Frontal cortex (tissue), 4 donors: ENCODE results near the gene ZNF497. TPM values are rescaled to one million over a fixed set of nuclear protein-coding genes. Genes with fewer than 3 reads are reported as not detected.
"Not testable (repeated sequence)": the region's sequence is repeated elsewhere in the genome, so short reads cannot be mapped to it uniquely, and the experiment has no call there.

Experiments
- DNase-seq, 2 donors: peaks; one replicate each; pipeline ENCODE4 v3.0.0; 2012; ENCODE audit warnings: low spot score in 2 of 2
- FAIRE-seq: peaks from 2 replicates; lab custom pipeline; 2012; peaks lifted over from hg19 to GRCh38; lab: Jason Lieb, UNC
- total RNA-seq: library from RNA; depleted of rRNA; stranded (reverse); fragments of >200 nt; gene quantifications from one replicate; pipeline ENCODE4 v1.2.3, GENCODE V29; 2014
- donor health status: control.
- donor health status: control.
- donor health status: control.

The ZNF497 gene
- total RNA-seq, 1 donor from 2014 or later = 6.1 TPM

- no peak for FAIRE-seq
- no peak for DNase-seq
These were observed 11.5 kb downstream of the ZNF497 start for GRCh38 chr19:58350871-58351557.

DNA sequence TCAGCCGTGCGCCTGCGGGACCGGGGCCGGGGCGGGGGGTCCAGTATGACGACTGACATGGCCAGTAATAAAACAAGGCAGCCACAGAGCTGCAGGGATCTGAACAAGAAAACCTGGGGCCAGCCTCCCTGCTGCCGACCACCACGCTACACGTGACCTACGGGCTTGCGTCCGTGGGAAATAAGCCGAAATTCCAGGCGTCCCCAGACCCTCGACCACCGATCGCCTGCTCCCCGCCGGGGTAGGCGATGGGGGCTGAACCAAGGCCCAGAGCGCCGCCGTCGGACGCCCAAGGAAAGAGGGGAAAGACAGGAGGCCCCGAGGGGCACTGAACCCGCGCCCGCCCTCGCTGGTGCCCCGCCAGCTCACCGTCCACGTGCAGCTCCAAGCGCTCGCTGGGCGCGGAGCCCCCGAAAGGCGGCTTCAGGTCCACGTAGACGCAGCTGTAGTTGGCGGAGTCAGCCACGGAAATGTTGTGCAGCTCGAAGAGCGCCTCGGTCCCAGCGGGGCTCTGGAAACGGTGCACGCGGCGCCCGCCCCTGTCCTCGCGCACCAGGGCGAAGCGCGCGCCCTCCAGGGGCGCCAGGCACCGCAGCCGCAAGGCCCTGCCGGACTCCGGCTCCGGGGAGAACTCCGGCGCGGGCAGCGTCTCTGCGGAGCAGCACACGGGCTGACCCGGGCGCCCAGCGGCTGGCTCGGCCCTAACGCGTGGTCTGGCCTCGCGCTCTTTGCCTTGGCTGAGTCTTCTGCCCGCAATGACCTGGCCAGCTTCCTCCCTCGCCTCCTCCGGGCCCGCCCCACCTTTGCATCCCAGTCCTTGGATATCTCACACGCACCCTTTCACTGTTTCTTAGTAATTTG is 12.3 kb downstream of the ZNF497 start:
- DNase-seq (no peak), FAIRE-seq (no peak)

DNA sequence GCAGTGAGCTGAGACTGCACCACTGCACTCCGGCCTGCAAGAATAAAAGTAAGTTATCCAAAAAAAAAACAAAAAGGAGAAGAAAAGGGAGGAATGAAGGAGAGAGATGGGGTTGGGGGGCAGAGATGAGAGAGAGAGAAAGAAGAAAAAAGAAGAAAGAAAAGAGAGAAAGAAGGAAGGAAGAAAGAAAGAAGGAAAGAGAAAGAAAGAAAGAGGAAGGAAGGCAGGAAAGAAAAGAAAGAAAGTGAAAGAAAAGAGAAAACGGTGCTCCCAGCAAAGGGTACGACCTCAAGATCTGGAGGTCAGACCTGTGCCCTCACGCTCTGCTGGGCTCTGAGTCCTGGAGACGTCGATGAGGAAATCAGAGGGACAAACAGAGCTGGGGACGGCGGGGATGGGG is 13.0 kb downstream of the ZNF497 start:
- FAIRE-seq (no peak), DNase-seq (no peak)

GRCh38 chr19:58348080-58348479 is 14.5 kb downstream of the ZNF497 start:
- FAIRE-seq, DNase-seq: not testable (repeated sequence)

GRCh38 chr19:58346961-58347929 is 15.3 kb downstream of the ZNF497 start:
- FAIRE-seq = no peak

GRCh38 chr19:58345558-58345957 is 17.0 kb downstream of the ZNF497 start:
- no peak for DNase-seq
- no peak for FAIRE-seq

More at GRCh38 chr19:58346961-58347929, 15.3 kb downstream of the ZNF497 start:
- DNase-seq = peak; percentile 89

GRCh38 chr19:58338825-58339558 is 23.6 kb downstream of the ZNF497 start:
- no peak for FAIRE-seq
- no peak for DNase-seq

- DNase-seq = no peak
- FAIRE-seq = no peak
These were observed 24.2 kb downstream of the ZNF497 start for GRCh38 chr19:58338336-58338735.

DNA sequence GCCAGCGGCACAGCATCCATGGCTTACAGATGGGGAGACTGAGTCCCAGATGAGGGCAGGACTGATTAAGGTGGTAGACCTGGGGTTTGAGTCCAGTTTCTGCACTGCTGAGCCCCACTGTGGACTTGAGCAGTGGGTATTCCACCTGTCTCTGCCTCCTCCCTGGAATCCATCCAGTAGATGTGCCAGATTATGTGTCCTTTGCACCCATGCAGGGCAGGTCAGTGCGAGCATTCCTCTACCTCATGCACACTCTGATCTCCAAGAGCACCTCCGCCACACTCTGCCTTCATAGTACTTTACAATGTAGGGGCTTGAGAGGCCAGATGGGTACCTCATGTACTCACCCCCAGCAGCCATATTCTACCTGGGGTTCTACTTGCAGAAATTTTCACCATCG is 25.7 kb downstream of the ZNF497 start:
- FAIRE-seq (no peak), DNase-seq (no peak)

DNA sequence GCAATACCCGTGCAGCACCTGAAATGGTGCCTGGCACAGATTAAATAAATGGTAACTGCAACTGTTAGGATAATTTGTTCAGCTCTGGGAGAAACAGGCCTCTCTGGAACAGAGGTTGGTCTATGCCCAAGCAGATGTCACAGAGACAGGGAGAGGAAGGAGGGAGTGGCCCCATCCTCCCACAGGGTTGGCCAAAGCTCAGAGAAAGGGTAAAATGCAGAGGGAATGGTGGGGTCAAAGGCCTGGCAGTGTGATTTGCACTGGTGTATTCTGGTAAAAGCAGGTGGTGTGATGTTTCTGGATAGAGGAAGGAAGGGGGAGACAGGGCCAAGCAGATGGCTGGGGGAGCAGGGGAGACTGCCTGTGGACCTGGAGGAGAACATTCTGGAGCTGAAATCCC is 26.3 kb downstream of the ZNF497 start:
- FAIRE-seq (no peak), DNase-seq (no peak)

DNA sequence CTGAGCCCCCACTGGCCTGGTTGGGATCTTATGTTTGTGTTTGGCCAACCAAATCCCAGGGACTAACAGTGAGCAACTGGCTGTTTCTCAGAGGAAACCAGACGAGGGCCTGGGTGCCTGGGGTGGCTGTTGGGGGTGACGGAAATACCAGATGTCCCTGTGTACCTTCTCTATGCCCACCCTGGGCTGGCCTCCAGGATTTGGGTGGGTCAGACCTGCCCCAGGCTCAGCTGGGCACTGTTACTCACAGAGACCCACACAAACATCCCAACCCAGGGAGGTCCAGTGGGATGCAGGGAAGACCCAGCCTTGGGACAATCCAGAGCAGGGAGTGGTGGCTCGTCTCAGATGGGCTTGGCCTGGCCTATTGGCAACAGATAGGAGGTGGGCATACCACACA is 26.9 kb downstream of the ZNF497 start:
- no peak for FAIRE-seq
- no peak for DNase-seq

- DNase-seq (no peak), FAIRE-seq (no peak)
These were observed 27.8 kb downstream of the ZNF497 start for GRCh38 chr19:58334691-58335249.

- no peak for FAIRE-seq
- DNase-seq = no peak
These were observed 29.9 kb downstream of the ZNF497 start for GRCh38 chr19:58332697-58333096.

DNA sequence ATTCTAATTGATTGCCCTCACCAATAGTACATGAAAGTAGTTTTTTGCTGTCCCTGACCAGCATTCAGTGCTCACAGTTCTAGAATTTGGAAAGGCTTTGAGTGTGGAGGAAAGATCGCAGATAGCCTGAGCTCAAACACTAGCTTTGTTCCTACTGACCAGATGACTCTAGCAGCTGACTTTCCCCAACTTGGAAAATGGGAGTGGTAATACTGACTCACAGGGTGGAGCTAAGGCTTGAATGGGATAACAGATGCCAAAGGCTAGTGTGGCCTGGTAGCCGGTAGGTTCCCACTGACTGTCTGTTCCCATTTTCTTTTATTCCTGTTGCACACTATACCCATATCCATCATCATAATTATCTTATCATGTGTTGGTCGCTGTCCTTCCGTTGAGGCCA is 32.1 kb downstream of the ZNF497 start:
- FAIRE-seq = no peak
- peak in 1 of 2 donors; percentile 75 for DNase-seq

- no peak for DNase-seq
- FAIRE-seq = no peak
These were observed 33.6 kb downstream of the ZNF497 start for GRCh38 chr19:58328999-58329398.

DNA sequence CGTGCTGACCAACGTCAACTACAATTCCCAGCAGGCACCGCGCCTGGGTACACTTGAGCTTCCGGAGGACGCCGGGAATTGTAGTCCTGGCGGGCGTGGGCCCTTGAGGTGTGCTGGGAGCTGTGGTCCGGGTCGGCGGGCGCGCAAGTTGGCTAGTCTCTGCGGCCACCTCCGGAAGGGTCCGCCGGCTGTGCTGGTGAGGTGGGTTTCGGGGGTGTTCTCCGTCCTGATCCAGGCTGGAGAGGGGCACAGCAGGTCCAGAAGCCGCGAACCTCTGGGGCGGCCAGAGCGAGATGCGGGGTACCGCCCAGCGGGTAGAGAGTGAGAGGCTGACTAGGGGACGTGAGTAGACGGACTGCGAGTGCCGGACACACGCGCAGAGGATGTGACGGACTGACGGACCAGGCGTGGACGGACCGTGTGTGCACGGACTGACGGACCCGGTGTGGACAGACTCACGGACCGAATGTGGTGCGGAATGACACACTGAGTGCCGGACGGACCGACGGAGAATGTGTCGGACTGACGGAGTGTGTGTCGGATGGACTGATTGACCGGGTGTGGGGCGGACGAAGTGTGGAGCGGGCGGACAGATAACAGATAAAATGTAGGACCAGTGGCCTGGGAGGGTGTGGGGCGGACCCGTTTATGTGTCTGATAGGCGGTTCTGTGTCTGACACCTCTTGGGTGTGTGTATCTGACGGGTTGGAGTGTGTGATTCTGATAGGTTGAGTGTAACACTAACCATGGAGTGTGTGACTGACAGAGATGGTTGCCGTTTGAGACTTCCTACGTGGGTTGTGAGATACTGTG is 35.4 kb downstream of the ZNF497 start, which contains the start of gene ZSCAN22:
Gene ZSCAN22 (plus strand): TSS at position 81 of the 813 bp plus-strand sequence. CDS start 7,809 bp downstream, outside the sequence.
- FAIRE-seq (no peak), DNase-seq (peak; percentile 87 to 94)

DNA sequence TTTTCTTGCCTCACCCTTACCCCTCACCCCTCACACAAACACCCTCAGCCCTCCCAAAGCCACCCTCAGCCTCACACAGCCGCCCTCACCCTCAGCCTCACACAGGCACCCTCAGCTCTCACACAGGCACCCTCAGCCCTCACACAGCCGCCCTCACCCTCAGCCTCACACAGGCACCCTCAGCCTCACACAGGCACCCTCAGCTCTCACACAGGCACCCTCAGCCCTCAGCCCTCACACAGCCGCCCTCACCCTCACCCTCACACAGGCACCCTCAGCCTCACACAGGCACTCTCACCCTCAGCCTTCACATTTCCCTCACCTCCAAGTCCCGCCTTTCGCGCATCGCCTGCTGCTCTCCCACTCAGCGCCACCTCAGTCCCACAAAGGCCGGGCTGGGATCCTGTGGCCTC is 36.0 kb downstream of the ZNF497 start:
- no peak for DNase-seq
- no peak for FAIRE-seq
